ENCODE measurements around the gene ATG4B. TPM values are rescaled to one million over a fixed set of nuclear protein-coding genes. Genes with fewer than 3 reads are reported as not detected.

ATG4B gene
- total and polyA plus RNA-seq, 10 donors = 31.1 to 114 (median 87.7) TPM

- DNase-seq = peak; percentile 96
- WGBS, 5 donors = 8 to 9% (median 8%) methylated on average over 33 to 76 of the region's 76 CpGs
- Histone ChIP-seq H3K4me1 (peaks cover 4 to 33% (median 23%) of the 10 kb centered on the region in 6 donors), H3K36me3 (peaks cover 0 to 37% (median 12%) of the 10 kb centered on the region in 6 donors), H3K4me3 (peak overlapping the region; percentile 43 to 72 (median 50)), H3K9me3 (no peaks in the 10 kb centered on the region), H3K27me3 (replicated peaks in 1 of 7) (no peaks in the 10 kb centered on the region), H3K27ac (peak overlapping the region in 7 of 8 donors; percentile 46 to 79 (median 65))
- intact Hi-C loops (cut with DNase I; ENCODE audit: low total_unique reads) = loop anchor here (5.0 kb wide), 1 partner anchor 253 kb away; the partner anchor contains the start of gene FARP2
- TF ChIP-seq POLR2AphosphoS5 (IDR thresholded peaks at IDR 0.05) (peak; percentile 60 to 85 (median 75)), POLR2A (IDR thresholded peaks at IDR 0.05) (no peak), CTCF (IDR thresholded peaks at IDR 0.05 in 8 of 11, conservative IDR thresholded peaks at IDR 0.05 in 3 of 11) (peak; percentile 22 to 89 (median 80))
Measured at GRCh38 chr2:241609859-241610793, 27.4 kb upstream of the ATG4B start.

GRCh38 chr2:241611062-241611461, 26.4 kb upstream of the ATG4B start:
- no peak overlapping the region for H3K4me3 ChIP-seq
- WGBS, 5 donors = 92 to 98% (median 96%) methylated on average over 10 to 13 of the region's 13 CpGs
- H3K9me3 ChIP-seq = no peaks in the 10 kb centered on the region
- H3K4me1 ChIP-seq = peaks cover 4 to 36% (median 23%) of the 10 kb centered on the region in 6 donors
- H3K36me3 ChIP-seq = peaks cover 0 to 36% (median 3%) of the 10 kb centered on the region in 6 donors
- peak overlapping the region in 3 of 8 donors; percentile 48 to 75 (median 65) for H3K27ac ChIP-seq
- DNase-seq = no peak
- TF ChIP-seq CTCF (IDR thresholded peaks at IDR 0.05 in 8 of 11, conservative IDR thresholded peaks at IDR 0.05 in 3 of 11) = no peak
- no peak for TF ChIP-seq POLR2A (IDR thresholded peaks at IDR 0.05)
- no peak for TF ChIP-seq POLR2AphosphoS5 (IDR thresholded peaks at IDR 0.05)
- H3K27me3 ChIP-seq (replicated peaks in 1 of 7) = no peaks in the 10 kb centered on the region
- intact Hi-C loops (cut with DNase I; ENCODE audit: low total_unique reads) = loop anchor here (5.0 kb wide), 1 partner anchor 254 kb away; the partner anchor contains the start of gene FARP2

- intact Hi-C loops (cut with DNase I; ENCODE audit: low total_unique reads) = loop anchor here (5.0 kb wide), 1 partner anchor 255 kb away; the partner anchor contains the start of gene FARP2
- no peak for TF ChIP-seq CTCF (IDR thresholded peaks at IDR 0.05 in 8 of 11, conservative IDR thresholded peaks at IDR 0.05 in 3 of 11)
- no peak for TF ChIP-seq POLR2AphosphoS5 (IDR thresholded peaks at IDR 0.05)
- TF ChIP-seq POLR2A (IDR thresholded peaks at IDR 0.05) = no peak
- WGBS, 5 donors = 87 to 96% (median 94%) methylated on average over 20 of the region's 20 CpGs
- DNase-seq = no peak
- H3K27me3 ChIP-seq (replicated peaks in 1 of 7) = no peaks in the 10 kb centered on the region
- peaks cover 0 to 24% (median 0%) of the 10 kb centered on the region in 6 donors for H3K36me3 ChIP-seq
- no peaks in the 10 kb centered on the region for H3K9me3 ChIP-seq
- no peak overlapping the region for H3K27ac ChIP-seq
- no peak overlapping the region for H3K4me3 ChIP-seq
- peaks cover 4 to 49% (median 33%) of the 10 kb centered on the region in 6 donors for H3K4me1 ChIP-seq
Measured at GRCh38 chr2:241612156-241613016, 25.1 kb upstream of the ATG4B start.
